ENCODE results near the gene RAB3B.

Gene RAB3B

DNA sequence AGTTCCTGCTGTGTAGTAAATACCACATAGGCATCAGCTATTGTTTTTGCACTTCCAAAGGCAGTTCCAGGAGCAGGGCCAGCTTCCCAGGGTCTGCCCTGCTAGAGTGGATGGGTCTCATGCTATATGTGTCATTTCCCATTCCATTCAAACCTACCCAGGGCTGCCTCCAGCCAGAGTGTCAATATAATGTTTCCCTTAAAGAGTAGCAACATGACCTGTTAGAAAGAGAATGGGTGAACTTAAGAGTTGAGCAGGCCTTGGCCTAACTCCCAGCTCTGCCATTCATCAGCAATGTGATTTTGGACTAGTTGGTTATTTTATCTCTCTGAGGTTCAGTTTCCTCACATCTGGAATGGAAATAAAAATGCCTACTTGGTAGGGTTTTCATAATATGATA lies 44.9 kb downstream of the RAB3B start:
- no peak for TF ChIP-seq TAF1 (IDR thresholded peaks at IDR 0.05; ENCODE audit: borderline replicate concordance, insufficient read depth, low read length)
- TF ChIP-seq FOXP2 (optimal IDR thresholded peaks at IDR 0.05; ENCODE audit: borderline replicate concordance, extremely low read depth, extremely low read length, insufficient read depth), result no peak
- no peak for TF ChIP-seq POLR2AphosphoS5 (IDR thresholded peaks at IDR 0.05; ENCODE audit: low read depth, low read length)
- no peak for TF ChIP-seq SIN3A (IDR thresholded peaks at IDR 0.05; ENCODE audit: borderline replicate concordance, insufficient read depth, low read length)
- TF ChIP-seq, protein P1, sequence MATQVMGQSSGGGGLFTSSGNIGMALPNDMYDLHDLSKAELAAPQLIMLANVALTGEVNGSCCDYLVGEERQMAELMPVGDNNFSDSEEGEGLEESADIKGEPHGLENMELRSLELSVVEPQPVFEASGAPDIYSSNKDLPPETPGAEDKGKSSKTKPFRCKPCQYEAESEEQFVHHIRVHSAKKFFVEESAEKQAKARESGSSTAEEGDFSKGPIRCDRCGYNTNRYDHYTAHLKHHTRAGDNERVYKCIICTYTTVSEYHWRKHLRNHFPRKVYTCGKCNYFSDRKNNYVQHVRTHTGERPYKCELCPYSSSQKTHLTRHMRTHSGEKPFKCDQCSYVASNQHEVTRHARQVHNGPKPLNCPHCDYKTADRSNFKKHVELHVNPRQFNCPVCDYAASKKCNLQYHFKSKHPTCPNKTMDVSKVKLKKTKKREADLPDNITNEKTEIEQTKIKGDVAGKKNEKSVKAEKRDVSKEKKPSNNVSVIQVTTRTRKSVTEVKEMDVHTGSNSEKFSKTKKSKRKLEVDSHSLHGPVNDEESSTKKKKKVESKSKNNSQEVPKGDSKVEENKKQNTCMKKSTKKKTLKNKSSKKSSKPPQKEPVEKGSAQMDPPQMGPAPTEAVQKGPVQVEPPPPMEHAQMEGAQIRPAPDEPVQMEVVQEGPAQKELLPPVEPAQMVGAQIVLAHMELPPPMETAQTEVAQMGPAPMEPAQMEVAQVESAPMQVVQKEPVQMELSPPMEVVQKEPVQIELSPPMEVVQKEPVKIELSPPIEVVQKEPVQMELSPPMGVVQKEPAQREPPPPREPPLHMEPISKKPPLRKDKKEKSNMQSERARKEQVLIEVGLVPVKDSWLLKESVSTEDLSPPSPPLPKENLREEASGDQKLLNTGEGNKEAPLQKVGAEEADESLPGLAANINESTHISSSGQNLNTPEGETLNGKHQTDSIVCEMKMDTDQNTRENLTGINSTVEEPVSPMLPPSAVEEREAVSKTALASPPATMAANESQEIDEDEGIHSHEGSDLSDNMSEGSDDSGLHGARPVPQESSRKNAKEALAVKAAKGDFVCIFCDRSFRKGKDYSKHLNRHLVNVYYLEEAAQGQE (IDR thresholded peaks at IDR 0.05; ENCODE audit: insufficient read depth in 1 of 2, low read depth in 2 of 2, low read length in 2 of 2), result no peak

GRCh38 chr1:51942281-51942680 lies 48.2 kb downstream of the RAB3B start:
- TF ChIP-seq SIN3A (IDR thresholded peaks at IDR 0.05; ENCODE audit: borderline replicate concordance, insufficient read depth, low read length) (no peak), TAF1 (IDR thresholded peaks at IDR 0.05; ENCODE audit: borderline replicate concordance, insufficient read depth, low read length) (no peak), FOXP2 (optimal IDR thresholded peaks at IDR 0.05; ENCODE audit: borderline replicate concordance, extremely low read depth, extremely low read length, insufficient read depth) (no peak), POLR2AphosphoS5 (IDR thresholded peaks at IDR 0.05; ENCODE audit: low read depth, low read length) (no peak)
- TF ChIP-seq, protein P1 (IDR thresholded peaks at IDR 0.05; ENCODE audit: insufficient read depth in 1 of 2, low read depth in 2 of 2, low read length in 2 of 2), result no peak

- TF ChIP-seq, protein P1 (IDR thresholded peaks at IDR 0.05; ENCODE audit: insufficient read depth in 1 of 2, low read depth in 2 of 2, low read length in 2 of 2), result no peak
- no peak for TF ChIP-seq FOXP2 (optimal IDR thresholded peaks at IDR 0.05; ENCODE audit: borderline replicate concordance, extremely low read depth, extremely low read length, insufficient read depth)
- no peak for TF ChIP-seq POLR2AphosphoS5 (IDR thresholded peaks at IDR 0.05; ENCODE audit: low read depth, low read length)
- TF ChIP-seq SIN3A (IDR thresholded peaks at IDR 0.05; ENCODE audit: borderline replicate concordance, insufficient read depth, low read length), result no peak
- TF ChIP-seq TAF1 (IDR thresholded peaks at IDR 0.05; ENCODE audit: borderline replicate concordance, insufficient read depth, low read length), result no peak
Measured at GRCh38 chr1:51941528-51941927, 49.0 kb downstream of the RAB3B start.

DNA sequence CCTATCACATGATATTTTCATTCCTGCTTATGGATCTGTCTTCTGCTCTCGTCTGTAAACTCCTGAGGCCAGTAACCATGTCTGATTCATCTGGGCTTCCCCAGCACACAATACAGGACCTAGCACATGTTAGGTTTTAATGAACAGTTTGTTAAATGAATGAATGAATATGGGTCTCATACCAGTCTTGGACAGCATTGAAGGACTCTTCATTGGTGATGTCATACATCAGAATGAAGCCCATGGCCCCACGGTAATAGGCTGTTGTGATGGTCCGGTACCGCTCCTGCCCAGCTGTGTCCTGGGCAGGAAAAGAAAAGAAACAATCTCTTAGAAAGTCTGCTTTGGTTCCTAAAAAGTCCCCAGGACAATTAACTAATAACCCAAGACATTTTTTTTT lies 53.4 kb downstream of the RAB3B start:
- TF ChIP-seq TAF1 (IDR thresholded peaks at IDR 0.05; ENCODE audit: borderline replicate concordance, insufficient read depth, low read length), result no peak
- TF ChIP-seq SIN3A (IDR thresholded peaks at IDR 0.05; ENCODE audit: borderline replicate concordance, insufficient read depth, low read length), result no peak
- no peak for TF ChIP-seq FOXP2 (optimal IDR thresholded peaks at IDR 0.05; ENCODE audit: borderline replicate concordance, extremely low read depth, extremely low read length, insufficient read depth)
- TF ChIP-seq POLR2AphosphoS5 (IDR thresholded peaks at IDR 0.05; ENCODE audit: low read depth, low read length), result no peak
- TF ChIP-seq, protein P1 (IDR thresholded peaks at IDR 0.05; ENCODE audit: insufficient read depth in 1 of 2, low read depth in 2 of 2, low read length in 2 of 2), result no peak

DNA sequence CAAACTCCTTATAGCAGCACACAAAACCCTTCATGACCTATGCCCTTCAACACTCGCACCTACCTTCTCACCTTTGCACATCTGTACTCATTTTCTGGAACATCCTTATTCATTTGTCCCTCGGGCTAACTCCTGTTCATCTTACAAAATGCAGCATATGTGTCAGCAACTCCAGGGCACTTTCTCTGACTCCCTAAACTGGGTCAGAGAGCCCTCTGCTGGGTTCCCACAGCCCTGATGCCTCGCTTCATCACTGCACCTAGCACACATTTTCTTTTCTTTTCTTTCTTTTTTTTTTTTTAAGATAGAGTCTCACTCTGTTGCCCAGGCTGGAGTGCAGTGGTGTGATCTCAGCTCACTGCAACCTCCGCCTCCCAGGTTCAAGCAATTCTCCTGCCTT lies 54.0 kb downstream of the RAB3B start:
- TF ChIP-seq FOXP2 (optimal IDR thresholded peaks at IDR 0.05; ENCODE audit: borderline replicate concordance, extremely low read depth, extremely low read length, insufficient read depth), result no peak
- no peak for TF ChIP-seq TAF1 (IDR thresholded peaks at IDR 0.05; ENCODE audit: borderline replicate concordance, insufficient read depth, low read length)
- TF ChIP-seq SIN3A (IDR thresholded peaks at IDR 0.05; ENCODE audit: borderline replicate concordance, insufficient read depth, low read length), result no peak
- TF ChIP-seq, protein P1 (IDR thresholded peaks at IDR 0.05; ENCODE audit: insufficient read depth in 1 of 2, low read depth in 2 of 2, low read length in 2 of 2), result no peak
- TF ChIP-seq POLR2AphosphoS5 (IDR thresholded peaks at IDR 0.05; ENCODE audit: low read depth, low read length), result no peak

Data from PFSK-1 (cell line).